GM19328 (cell line): ENCODE results near the gene STRBP.
"Not testable (repeated sequence)": the region's sequence is repeated elsewhere in the genome, so short reads cannot be mapped to it uniquely, and the experiment has no call there.

Experiments used
- ATAC-seq: cut with Tn5 transposase; IDR thresholded peaks from one replicate; pipeline ENCODE4 v1.9.1; 2021; ENCODE audit warnings: mild to moderate bottlenecking, moderate library complexity; ENCODE audit not compliant: unreplicated experiment

The STRBP gene

DNA sequence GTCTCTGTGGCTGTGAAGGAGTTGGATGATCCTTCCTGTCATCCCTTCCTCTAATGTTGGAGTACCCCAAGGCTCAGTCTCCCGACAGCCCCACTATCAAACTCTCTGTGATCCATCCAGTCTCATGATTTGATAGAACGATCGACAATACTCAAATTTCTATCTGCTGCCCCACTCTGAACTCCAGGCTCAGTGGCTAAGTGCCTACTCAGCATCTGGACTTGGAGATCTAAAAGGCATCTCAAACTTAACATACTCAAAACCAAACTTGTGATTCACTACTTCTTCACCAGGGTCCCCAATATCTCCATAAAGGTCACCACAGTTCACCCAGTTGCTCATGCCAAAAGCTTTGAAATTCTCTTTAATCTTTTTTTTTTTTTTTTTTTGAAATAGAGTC, 15.1 kb upstream of the STRBP start:
- ATAC-seq: no peak

DNA sequence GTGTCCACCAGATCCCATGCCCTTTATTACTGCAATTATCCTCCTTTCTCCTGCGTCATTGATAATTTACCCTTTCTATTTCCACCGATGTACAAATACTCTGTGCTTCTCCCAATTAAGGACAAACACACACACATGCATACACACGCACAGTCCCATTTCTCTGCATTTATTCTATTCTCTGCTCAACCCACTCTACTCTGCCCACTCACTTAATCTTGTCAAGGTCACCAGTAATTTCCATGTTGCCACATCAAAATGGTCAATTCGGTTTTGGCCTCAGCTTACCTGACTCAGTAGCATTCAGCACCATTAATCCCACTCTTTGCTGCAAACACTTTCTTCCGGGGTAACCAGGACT, 14.6 kb upstream of the STRBP start:
- ATAC-seq: no peak

DNA sequence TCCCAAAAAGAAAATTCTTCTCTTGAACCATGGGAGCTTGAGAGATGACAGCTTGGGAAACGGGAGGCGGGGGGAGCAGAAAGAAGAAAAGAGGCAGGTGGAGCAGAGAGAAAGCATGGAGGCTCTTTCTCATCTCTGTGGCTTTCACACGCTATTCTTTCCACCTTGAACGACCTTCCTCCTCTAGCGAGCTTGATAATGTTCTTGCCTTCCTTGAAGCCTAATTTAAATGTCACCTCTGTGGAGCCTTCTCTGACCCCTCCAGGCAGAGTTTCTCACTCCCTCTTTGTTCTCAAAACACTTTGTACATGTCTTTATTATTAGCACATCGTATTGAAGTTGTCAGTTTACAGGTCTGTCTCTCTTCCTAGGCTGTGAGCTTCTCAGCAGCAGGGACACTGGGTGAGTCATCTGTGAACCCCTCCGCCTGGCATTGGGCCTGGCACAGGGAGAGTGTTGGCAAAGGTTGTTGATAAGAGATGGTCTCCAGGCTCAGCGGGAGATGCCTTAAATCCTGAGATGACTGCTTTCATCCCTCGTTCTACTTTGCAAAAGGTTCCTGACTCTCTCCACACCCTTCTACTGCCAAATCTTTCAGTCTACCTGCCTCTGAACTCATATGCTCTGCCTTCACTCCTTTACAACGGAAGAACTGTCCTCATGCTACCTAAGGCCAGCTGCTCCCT, 14.1 kb upstream of the STRBP start:
- no peak for ATAC-seq

DNA sequence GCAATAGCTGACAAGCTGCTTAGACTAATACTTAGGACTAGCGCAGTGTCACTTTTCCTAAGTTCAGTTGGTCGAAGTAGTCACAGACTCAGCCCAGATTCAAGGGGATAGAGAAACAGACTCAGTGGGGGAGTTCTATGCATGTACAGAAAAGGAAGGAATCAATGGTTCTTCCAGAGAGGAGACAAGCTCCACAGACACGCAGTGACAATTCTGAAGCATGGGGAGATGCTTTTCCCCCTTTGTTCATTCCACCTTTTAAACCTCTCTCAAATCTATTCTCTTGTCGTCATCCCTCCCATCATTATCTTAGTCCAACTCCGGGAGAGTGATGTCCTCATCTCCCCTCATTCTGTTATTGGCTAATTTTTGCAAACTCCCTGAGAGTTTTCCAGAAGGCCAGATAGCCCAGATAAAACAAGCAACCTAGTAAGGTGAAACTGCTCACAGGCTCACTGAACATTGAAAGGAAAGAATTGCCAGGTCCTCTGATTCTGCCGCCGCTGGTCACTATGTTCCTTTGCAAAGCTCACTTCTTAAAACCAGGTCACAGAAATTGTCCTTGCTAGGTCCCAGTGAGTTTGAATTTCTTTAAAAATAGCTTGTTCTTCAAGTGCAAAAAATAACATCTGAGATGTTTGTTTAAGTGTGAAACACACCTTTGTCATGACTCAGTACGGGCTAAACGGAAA, 13.4 kb upstream of the STRBP start:
- no peak for ATAC-seq

DNA sequence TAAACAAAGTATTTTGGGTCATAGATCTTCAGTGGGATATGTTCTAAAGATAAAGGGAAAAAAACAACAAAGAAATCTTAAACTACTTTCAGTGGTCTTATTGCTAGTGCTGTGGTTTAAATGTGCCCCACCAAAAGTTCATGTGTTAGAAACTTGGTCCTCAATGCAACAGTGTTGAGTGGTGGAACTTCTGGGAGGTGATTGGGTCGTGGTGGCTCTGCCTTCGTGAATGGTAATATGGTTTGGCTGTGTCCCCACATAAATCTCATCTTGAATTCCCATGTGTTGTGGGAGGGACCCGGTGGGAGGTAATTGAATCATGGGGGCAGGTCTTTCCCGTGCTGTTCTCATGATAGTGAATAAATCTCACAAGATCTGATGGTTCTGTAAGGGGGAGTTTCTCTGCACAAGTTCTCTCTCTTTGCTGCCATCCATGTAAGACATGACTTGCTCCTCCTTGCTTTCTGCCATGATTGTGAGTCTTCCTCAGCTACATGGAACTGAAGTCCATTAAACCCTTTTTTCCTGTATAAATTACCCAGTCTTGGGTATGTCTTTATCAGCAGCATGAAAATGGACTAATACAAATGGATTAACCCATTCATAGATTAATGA, 10.6 kb upstream of the STRBP start:
- not testable (repeated sequence) for ATAC-seq

DNA sequence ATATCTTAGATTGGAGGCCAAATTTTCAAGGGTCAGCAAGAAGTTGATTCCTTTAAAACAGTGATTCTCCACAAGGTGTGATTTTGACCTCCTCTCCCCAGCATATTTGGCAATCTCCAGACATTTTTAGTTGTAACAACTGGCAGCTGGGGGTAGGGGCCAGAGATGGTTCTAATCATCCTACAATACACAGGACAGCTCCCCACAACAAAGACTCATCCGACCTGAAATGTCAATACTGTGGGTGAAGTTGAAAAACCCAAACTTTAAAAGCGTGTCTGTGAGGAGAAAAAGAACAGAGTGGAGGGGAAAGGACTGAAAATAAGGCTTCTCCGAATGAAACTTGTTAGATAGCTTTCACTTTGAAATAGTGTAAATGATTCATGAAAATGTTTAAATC, 10.0 kb upstream of the STRBP start:
- ATAC-seq: no peak

DNA sequence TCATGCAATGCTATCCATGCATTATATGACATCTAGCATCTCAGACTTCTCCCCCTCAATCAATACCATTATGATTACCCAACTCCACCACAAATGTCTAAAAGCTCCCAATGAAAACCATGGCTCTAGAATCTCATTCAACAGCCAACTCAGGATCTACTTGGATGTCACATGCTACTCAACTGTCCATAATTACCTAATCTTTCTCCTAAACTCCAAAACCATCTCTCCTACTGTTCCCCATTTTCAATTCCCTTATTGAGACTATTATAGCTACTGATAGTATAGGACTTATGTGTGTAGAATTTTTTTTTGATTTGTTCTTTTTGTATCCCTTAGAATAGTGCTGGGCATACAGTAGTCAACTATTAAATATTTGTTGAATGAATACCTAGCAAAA, 8.2 kb upstream of the STRBP start:
- ATAC-seq: no peak

DNA sequence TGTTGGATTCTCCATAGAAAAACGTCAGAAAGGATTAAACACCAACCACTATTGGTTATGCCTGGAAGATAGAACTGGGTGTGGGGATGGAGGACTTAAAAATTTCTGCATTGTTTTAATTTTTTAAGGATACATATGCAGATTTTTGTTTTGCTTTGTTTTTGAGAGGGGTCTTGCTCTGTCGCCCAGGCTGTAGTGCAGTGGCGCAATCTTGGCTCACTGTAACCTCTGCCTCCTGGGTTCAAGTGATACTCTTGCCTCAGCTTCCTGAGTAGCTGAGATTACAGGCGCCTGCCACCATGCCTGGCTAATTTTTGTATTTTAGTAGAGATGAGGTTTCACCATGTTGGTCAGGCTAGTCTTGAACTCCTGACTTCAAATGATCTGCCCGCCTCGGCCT, 2.7 kb upstream of the STRBP start:
- ATAC-seq: not testable (repeated sequence)

DNA sequence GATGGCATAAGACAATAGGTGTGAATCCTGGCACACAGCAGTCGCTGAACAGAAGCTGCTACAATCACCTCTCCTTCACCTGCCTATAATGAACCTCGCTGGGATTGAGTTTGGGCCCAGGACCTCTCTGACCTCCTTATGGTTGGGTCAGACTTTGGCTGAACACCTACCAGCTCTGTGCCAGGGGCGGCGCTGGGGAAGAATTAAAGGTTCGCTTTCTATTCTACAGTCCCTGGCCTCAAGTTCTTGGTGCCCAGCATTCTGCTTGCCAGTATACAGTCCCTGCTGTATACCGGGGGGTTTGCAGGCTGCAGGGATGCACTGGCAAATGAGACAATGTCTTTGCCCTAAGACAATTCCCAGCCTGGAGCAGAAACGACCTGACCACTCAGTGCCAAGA, 895 bp upstream of the STRBP start:
- no peak for ATAC-seq

DNA sequence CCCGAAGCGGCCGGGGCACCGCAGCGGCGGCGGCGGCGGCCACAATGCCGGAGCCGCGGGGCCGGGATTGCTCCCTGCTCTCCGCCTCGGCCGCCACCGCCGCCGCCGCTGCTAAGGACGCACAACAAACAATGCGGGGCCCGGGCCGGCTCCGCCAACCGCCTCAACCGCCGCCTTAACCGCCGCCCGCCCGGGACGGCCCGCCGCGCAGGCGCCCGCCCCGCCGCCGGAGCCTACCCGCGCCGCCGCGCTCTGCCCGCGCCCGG, 254 bp downstream of the STRBP start:
- ATAC-seq: no peak

DNA sequence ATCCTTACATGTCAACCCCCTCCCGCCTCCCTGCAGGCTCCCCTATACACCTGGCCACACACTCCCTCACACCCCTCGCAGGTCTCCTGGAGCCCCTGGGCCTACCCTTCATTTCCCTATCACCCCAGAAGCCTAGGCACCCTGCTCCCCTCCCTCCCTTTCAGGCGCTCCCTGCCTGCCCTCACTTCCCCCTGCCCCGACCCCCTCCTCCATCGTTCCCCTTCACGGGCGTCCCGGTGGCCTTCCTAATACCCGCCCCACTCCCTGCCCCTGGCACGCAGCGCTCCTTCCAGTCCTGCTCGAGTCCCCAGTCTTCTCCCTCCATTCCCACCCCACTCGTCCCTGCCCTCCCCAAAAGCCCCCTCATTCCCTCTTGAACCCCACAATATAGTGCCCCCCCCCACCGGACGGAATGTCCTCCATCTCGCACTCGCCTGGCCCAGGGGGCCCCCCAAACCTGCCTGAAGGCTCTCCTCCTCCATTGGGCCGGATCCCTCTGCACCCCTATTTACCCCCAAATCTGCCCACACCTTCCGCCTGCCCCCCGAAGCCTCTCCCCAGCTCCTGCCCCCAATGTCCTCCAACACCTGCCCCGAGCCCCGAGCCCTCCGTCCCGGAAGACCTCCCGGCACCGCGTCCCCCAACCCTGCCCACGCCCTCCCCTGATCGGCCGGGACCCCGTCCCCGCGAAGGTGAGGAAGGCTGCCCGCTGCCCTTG, 746 bp downstream of the STRBP start:
- no peak for ATAC-seq

DNA sequence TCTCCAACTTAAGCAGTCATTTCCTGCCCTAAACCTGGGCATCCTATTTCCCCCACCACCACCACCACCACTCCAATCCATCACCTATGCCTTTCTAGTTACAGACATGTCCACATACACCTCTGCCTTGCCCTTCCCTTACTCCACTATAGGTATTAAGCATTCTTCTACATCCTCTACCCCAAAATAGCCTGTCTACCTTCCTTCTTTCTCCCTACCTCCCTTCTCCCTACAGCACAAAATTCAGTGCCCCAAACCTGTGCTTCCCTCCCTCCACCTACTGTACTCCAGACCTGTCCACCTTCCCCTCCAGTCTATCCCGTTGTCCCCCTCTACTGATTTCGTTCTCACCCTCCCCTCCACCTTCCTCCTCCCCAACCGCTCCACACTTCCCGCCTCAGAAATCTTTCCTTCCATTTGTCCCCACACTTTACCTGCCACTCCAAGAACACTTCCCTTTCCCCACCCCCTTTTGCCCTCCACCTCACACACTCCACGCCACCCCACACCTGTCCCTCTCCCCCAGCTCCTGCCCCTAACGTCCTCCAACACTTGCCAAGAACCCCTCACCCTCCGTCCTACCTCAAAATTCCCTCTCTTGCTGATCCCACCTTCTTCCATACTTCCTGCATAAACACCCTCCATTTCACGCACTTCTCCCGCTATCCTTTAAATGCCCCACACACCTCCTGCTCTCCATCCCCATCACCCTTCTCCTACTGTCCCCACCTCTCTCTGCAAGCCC, 1.6 kb downstream of the STRBP start:
- ATAC-seq: no peak

DNA sequence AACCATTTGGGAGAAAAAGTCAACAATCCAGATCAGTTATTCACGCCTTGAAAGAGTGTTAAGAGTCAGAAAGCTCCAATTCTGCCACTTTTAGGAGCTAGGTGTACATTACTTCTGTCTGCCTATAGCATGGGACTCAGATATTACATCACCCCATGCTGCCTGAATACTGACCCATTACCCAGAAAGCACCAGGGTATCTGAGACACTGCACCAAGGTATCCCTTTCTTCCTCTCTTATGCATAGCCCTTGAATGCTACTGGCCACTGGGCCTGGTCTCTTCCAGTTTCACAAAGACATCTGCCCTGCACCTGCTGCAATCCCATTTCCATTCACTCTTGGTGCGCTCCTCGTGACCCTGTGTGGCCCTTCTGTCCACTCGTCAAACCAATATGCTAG, 2.6 kb downstream of the STRBP start:
- no peak for ATAC-seq

DNA sequence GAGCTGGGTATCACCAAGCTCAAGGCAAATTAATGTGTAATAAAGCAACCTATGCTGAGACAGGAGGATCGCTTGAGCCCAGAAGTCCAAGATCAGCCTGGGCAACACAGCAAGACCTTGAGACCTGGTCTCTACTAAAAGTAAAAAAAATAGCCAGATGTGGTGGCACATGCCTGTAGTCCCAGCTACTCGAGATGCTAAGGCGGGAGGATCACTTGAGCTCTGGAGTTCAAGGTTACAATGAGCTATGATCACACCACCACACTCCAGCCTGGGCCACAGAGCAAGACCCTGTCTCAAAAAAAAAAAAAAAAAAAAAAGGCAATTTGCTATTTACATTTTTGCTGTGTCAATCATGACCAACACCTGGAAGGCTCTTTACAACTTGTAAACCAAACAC, 5.2 kb downstream of the STRBP start:
- ATAC-seq: no peak

DNA sequence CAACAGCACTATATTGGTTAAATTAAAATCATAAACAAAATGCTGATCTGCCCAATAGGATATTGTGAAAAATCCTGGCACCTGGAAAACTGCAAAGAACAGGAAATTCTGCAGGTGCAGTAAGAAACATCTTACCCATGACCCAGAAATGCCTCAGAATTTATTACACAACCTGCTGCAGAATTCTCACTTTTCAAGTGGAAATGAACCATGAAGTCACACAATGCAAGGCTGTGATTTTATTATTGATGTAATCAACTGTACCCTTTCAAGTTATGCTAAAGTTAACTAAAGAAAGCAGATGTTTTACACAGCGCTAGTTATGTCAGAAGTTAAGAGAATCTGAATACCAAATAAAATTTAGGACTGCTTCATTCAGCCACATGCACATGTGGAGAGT, 6.0 kb downstream of the STRBP start:
- ATAC-seq: no peak

DNA sequence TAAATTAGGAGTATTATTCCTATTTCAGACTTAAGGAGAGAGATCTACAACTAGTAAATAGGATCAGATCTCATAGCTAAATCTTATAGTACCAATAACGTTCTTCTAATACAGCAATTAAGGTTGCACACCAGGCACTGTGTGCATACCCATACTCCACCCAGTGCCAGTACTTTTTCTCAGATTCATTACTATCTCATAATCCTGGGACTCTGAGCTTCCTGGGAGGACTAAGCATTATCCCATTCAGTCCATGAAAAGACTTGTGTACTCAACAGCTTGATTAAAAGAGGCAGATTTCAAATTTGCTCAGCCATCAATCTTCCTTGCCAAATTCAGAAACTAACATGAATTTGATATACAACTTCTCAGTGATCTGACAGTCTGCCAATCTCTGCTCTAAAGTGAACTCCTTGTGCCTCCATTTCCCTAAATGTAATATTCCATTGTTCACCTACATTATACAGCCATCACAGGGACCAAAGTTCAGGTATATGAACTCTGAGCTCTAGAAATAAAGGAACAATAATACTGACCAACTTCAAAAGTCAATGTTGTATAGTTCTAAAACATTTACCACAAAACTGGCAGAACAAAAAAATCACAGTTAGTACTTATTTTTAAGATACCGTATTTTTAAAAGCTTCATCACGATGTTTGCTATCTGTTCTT, 7.2 kb downstream of the STRBP start:
- ATAC-seq: no peak

DNA sequence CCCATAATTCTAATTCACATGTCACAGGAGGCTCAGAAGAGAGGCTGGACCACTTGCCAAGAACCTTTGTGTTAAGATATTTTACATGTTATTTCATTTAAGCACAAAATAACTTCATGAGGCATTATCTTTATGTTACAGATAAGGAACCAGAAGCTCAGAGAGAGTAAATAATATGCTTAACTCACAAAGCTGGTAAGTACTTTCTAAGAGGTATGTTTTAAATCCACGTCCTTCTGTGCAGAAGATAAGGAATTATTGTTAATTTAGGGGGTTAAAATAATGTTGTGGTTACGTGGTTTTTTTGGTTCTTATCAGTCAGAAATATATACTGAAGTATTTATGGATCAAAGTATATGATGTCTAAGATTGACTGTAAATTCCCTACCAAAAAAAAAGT, 8.0 kb downstream of the STRBP start:
- ATAC-seq: no peak

DNA sequence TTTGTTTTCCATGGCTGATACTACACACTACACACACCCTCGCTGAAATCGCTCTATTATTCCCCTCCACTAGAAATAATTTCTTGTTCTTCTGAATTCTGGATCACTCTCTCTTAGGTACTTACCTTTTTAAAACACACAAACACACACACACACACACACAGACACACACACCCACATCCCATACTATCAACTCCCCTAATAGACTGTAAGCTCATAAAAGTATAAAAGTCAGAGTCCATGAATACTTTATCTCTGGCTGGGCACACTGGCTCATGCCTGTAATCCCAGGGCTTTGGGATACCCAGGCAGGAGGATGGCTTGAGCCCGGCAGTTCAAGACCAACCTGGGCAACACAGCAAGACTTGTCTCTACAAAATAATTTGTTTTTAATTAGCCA, 11.1 kb downstream of the STRBP start:
- ATAC-seq: no peak

DNA sequence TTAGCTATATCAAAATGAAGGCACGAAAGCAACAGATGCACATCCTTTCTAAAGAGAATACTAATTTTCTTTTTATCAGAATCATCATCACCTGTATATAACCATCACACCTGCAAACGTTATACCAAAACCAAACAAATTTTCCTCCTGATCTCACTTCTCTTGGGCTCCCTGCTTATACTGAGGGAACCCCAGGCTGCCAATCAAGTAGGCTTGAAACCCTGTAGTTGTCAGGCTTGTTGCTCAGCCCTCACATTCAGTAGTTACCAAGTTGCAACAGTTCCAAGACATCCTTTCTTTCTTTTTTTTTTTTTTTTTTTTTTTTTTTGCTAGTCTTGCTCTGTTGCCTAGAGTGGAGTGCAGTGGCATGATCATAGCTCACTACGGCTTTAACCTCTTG, 12.7 kb downstream of the STRBP start:
- no peak for ATAC-seq

DNA sequence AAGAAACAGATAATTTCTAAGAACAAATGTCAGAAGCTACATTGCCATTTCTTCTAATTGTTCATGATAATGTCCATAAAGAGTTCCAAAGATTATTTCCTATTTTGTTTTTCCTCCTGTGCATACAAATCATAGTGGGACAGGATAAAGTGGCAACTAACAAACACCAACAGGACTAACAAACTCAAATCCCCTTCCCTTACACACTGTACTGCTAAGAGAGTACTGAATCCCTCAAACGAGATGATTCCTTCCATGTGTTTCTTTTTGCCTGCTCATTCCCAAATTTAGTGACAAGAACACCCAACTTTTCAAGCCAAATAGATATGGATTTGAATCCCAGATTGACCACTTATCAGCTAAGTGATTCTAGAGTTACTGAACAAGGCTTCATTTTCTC, 15.2 kb downstream of the STRBP start:
- ATAC-seq: no peak

DNA sequence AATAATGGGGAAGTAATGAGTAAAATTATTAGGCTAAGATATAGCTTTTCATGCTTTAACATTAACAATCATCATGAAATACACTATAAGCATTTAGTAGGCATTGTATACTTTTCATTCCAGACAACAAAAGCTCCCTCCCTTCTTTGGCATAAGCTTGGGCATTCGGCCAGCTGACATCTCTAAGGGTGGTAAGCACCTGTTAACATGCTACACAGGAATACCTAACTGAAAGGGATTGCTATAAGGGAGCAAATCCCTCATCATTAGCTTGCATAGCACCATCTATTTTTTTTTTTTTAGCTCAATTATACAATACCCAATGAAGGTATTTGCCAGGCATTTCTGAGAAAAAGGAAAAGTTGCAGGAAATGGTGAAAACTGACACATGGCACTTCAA, 16.6 kb downstream of the STRBP start:
- ATAC-seq: no peak
